Central memory CD4-positive, alpha-beta T cell (primary cell): ENCODE measurements around the gene BAG1.

Experiments
- DNase-seq: peaks from one replicate; pipeline ENCODE4 v3.0.0; 2022

BAG1 gene

GRCh38 chr9:33273266-33273971 is 8.9 kb upstream of the BAG1 start:
- DNase-seq: no peak

DNA sequence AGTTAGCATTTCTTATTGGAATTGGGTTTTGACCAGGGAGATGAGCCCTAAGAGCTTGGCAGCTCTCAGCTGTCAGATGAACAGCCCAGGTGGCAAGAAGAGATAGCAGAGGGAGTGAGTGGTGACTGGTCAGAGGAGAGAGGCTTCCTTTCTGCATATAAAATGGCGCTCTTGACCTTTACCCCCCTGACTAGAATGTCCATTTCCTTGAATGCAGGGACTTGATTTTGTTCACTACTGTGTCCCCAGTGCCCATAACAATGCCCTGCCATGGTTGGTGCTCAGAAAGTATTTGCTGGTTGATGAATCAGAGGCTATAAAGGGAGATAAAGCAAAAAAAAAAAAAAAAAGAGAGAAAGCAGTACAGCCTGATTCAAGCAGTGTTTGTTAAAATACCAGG is 7.6 kb upstream of the BAG1 start:
- no peak for DNase-seq

- no peak for DNase-seq
Measured at GRCh38 chr9:33270146-33270545, 5.6 kb upstream of the BAG1 start.

GRCh38 chr9:33267151-33267767 is 2.8 kb upstream of the BAG1 start:
- no peak for DNase-seq

- DNase-seq: no peak
Measured at GRCh38 chr9:33265211-33265865, 830 bp upstream of the BAG1 start.

DNA sequence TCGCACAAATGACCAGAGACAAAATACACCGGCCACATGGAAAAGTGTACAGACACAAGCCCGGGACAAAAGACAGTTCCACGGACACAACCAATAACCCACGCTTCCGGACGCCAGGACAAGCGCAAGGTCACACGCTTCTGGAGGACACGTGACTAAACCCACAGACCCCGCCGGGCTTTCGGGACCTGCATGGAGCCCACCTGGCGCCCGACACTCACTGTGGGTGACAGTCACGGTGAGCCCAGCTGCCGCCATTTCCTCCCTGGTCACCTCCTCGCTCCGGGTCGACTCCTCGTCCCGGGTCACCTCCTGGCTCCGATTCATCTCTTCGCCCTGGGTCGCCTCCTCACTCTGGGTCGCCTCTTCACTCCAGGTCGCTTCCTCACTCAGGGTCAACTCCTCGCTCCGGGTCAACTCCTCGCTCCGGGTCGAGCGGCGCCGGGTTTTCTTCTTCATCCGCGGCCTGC is 470 bp downstream of the BAG1 start:
- peak; percentile 24 for DNase-seq

GRCh38 chr9:33263131-33264002 is 1.1 kb downstream of the BAG1 start:
- DNase-seq: peak; percentile 6

DNA sequence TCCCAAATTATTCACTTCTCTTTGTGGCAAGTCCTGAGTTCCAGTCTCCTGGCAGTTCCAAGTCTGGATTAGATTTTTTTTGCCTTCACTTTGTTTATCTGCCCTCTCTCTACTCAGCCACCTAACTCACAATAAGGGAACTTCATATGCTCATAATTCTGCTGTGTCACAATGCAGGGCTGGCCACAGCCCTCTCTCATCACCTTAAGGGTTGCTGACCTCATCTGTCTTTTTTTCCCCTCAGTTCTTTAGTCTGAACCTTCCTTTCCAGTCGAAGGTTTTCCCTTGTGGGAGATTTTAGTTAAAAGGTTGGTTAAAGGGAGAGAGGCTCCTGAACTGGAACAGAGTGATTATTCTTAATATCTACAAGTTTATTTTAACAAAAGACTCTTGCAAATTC is 4.1 kb downstream of the BAG1 start:
- no peak for DNase-seq

GRCh38 chr9:33257276-33257675 is 7.2 kb downstream of the BAG1 start:
- no peak for DNase-seq

DNA sequence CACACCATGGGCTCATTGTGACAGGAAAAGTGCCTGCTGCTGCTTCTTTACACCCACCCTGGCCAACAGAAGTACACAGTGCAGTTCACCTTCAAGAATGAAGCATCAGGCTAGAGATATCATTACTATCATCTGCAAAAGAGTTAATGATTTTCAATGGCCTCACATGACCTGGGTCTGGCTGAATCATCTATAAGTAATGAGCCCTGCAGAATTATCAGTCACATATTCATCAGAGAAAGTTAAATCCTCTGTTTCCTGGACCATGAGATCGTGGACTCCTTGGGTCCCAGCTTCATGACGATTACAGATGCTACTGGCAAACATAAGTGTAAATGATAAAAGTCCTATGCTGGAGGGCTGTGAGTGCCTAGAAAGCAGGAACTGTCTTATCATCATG is 8.3 kb downstream of the BAG1 start:
- DNase-seq: no peak

- DNase-seq: no peak
Measured at GRCh38 chr9:33255471-33255870, 9.0 kb downstream of the BAG1 start.

DNA sequence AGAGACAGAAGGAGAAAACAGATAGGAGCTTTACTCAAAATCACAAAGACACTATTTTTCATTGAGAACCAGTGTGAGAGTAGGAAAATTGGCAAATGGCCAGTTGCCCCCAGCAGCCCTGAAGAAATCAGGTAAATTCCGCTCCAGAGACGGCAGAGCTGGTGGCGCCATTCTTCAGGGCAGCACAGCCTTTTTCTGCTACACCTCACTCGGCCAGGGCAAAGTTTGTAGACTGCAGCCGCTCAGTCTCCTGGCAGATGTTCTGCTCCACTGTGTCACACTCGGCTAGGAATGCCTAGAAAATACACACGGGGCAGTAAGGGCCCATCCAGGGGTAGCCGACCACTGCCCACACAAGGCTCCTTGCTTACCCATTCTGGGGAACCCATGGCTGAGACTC is 9.5 kb downstream of the BAG1 start:
- DNase-seq: no peak

GRCh38 chr9:33254211-33254610 is 10.3 kb downstream of the BAG1 start:
- no peak for DNase-seq

- no peak for DNase-seq
Measured at GRCh38 chr9:33250458-33250995, 14.0 kb downstream of the BAG1 start.

DNA sequence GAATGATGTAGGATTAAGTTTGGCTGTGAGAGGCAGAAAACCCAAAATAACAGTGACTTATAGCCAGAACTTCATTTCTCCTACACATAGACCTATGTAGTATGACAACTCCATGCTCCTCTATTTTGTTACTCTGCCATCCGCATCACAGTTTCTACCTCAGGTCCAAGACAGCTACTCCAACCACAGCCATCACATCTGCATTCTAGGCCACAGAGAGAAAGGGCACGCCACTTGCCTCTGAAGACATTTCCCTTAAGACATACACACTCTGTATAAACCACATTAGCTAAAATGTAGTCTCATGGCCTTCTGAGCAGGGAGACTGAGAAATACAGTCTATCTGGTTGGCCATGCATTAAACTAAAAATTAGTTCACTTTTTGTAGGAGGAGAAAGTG is 14.5 kb downstream of the BAG1 start:
- no peak for DNase-seq

GRCh38 chr9:33249087-33249658 is 15.3 kb downstream of the BAG1 start:
- DNase-seq: no peak

- no peak for DNase-seq
Measured at GRCh38 chr9:33248606-33249005, 15.9 kb downstream of the BAG1 start.

DNA sequence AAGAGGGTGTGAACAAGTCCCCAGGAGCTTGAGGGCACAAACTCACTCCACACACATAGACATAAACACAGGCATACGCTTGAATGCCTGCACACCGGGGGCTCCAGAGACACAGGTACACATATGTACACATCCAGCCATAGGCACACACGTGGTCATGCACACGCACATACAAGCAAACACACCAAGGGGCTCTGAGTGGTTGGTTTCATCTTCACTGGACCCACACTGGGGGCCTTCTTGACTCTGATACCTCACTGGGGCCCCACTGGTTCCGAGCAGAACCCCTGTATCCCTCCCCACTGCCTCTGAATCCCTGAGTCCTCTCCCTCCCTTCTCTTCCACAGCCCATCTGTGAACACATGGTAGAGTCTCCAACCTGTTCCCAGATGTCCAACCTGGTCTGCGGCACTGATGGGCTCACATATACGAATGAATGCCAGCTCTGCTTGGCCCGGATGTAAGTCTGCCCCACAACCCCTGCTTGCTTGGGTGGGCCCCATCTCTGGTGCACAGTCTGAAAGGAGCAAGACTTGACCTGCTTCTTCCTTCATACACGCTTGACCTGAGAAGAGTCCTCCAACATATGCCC is 18.1 kb downstream of the BAG1 start:
- no peak for DNase-seq

GRCh38 chr9:33245341-33245740 is 19.2 kb downstream of the BAG1 start:
- no peak for DNase-seq

DNA sequence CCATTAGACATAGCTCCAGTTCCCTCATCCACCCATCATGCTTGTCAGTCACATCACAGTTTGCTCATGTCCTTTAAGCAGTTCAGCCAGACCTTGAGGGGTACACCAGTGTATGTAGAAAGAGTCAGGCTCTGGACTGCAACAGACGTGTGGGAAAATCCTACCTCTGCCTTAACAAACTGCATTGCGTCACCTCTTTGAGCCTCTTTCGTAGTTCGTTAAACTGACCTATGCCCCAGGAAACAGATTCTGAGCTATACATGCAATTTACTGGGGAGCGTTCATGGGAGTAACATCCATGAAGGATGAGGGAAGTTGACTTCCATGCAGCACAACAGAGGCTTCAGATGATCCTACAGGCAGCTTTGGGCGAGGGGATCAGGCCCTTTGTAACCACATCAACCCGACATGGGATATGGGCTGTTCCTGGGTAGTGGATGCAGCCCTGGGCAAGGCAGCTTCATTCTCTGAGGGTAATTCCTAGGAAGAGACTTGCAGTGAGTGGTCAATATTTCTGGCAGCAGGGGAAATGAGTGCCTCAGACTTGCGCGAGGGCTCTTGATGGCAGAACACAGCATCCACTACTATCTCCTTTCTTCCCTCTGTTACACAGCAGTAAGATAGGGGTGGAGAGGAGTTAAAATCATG is 20.2 kb downstream of the BAG1 start:
- DNase-seq: no peak

GRCh38 chr9:33242609-33243134 is 21.8 kb downstream of the BAG1 start:
- DNase-seq: no peak
